Panc1 (cell line): ENCODE results near the gene NEGR1.

Experiments used
- SIN3A ChIP-seq: IDR thresholded peaks from 2 replicates; pipeline ENCODE4 v1.6.1; 2012; ENCODE audit warnings: low read depth, mild to moderate bottlenecking, low read length, moderate library complexity, borderline replicate concordance; ENCODE audit not compliant: insufficient read depth
- TCF7L2 ChIP-seq: IDR thresholded peaks from 2 replicates; pipeline ENCODE4 v1.6.1; 2011; ENCODE audit warnings: mild to moderate bottlenecking, low read depth, low read length, inconsistent platforms
- TF ChIP-seq, protein P1 (sequence below): fragments of 450-650 bp; IDR thresholded peaks from 2 replicates; pipeline ENCODE4 v1.5.1; 2017; ENCODE audit warnings: mild to moderate bottlenecking
- TF ChIP-seq, protein P2 (sequence below), 2 experiments: IDR thresholded peaks; 2 replicates each; pipeline ENCODE4 v1.6.1; 2011 to 2012; ENCODE audit warnings: low read depth in 2 of 2, control low read depth in 1 of 2, low read length in 1 of 2, mild to moderate bottlenecking in 1 of 2, moderate library complexity in 1 of 2; ENCODE audit not compliant: insufficient read depth in 1 of 2

DNA sequence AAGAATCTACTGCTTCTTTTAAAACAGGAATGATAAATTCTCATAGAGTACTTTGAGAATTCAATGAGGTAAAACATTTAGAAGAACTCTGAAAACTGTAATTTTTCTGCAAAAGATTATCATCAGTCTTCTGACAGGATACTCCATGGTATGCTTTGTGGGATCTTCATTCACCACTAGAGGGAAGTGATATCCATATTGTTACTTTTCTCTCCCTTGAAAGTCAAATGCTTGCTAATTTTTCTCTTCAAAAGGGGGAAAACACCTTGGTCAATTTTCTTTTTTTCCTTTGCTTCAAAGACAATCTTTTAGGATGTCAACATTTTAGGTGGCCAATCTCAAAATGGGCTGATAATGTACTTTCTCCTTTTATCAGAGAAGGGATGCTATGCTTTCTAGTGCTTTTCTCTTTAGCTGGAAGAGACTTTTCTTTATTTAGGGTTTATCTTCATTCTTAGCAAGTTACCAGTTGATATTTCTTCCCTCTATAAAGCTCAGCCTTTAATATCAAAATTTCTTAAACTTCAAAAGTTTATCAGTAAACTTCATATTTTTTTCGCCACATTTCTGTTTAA lies 95.5 kb downstream of the NEGR1 start:
- TF ChIP-seq, protein P1, sequence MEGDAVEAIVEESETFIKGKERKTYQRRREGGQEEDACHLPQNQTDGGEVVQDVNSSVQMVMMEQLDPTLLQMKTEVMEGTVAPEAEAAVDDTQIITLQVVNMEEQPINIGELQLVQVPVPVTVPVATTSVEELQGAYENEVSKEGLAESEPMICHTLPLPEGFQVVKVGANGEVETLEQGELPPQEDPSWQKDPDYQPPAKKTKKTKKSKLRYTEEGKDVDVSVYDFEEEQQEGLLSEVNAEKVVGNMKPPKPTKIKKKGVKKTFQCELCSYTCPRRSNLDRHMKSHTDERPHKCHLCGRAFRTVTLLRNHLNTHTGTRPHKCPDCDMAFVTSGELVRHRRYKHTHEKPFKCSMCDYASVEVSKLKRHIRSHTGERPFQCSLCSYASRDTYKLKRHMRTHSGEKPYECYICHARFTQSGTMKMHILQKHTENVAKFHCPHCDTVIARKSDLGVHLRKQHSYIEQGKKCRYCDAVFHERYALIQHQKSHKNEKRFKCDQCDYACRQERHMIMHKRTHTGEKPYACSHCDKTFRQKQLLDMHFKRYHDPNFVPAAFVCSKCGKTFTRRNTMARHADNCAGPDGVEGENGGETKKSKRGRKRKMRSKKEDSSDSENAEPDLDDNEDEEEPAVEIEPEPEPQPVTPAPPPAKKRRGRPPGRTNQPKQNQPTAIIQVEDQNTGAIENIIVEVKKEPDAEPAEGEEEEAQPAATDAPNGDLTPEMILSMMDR, result peak; percentile 53; the same call in 1 of the 2 replicates
- TF ChIP-seq SIN3A (no peak), TCF7L2 (no peak)
- TF ChIP-seq, protein P2, sequence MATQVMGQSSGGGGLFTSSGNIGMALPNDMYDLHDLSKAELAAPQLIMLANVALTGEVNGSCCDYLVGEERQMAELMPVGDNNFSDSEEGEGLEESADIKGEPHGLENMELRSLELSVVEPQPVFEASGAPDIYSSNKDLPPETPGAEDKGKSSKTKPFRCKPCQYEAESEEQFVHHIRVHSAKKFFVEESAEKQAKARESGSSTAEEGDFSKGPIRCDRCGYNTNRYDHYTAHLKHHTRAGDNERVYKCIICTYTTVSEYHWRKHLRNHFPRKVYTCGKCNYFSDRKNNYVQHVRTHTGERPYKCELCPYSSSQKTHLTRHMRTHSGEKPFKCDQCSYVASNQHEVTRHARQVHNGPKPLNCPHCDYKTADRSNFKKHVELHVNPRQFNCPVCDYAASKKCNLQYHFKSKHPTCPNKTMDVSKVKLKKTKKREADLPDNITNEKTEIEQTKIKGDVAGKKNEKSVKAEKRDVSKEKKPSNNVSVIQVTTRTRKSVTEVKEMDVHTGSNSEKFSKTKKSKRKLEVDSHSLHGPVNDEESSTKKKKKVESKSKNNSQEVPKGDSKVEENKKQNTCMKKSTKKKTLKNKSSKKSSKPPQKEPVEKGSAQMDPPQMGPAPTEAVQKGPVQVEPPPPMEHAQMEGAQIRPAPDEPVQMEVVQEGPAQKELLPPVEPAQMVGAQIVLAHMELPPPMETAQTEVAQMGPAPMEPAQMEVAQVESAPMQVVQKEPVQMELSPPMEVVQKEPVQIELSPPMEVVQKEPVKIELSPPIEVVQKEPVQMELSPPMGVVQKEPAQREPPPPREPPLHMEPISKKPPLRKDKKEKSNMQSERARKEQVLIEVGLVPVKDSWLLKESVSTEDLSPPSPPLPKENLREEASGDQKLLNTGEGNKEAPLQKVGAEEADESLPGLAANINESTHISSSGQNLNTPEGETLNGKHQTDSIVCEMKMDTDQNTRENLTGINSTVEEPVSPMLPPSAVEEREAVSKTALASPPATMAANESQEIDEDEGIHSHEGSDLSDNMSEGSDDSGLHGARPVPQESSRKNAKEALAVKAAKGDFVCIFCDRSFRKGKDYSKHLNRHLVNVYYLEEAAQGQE (IDR thresholded peaks at IDR 0.05; ENCODE audit: insufficient read depth in 1 of 2, low read depth in 2 of 2, low read length in 1 of 2), result no peak
